Caco-2 (cell line): ENCODE measurements around the gene DSC1. TPM values are rescaled to one million over a fixed set of nuclear protein-coding genes. Genes with fewer than 3 reads are reported as not detected.

ENCODE experiments used
- BruUV-seq: library from RNA; stranded (reverse); fragments of 400-500 nt; replicated peaks from 2 replicates; lab custom pipeline; 2021; lab: Mats Ljungman, UMichigan
- CTCF ChIA-PET: fragments of 300-600 bp; sonication (Branson Sonifier 250); formaldehyde crosslinking; loops from one replicate; lab custom pipeline; 2022; ENCODE audit warnings: antibody characterized with exemption; lab: Charles Lee
- POLR2A ChIA-PET: fragments of 300-600 bp; sonication (Branson Sonifier 250); formaldehyde crosslinking; loops from one replicate; lab custom pipeline; 2022; ENCODE audit warnings: antibody characterized with exemption; lab: Charles Lee
- DNase-seq, 2 experiments: peaks; one replicate each; pipeline versions ENCODE4 v3.0.0 to v3.0.0-alpha.2; 2020 to 2022
- H3K27me3 ChIP-seq: replicated peaks from 2 replicates; pipeline ENCODE4 v1.6.0; 2011; ENCODE audit warnings: low read length; ENCODE audit not compliant: control insufficient read depth, insufficient read depth
- H3K36me3 ChIP-seq: 2 replicates; pipeline ENCODE4 v1.5.1; 2011; ENCODE audit warnings: low read length; ENCODE audit not compliant: control insufficient read depth, insufficient read depth
- H3K4me1 ChIP-seq: fragments of 250-450 bp; sonication (Bioruptor Pico); 2 replicates; pipeline ENCODE4 v1.5.1; 2020; ENCODE audit warnings: mild to moderate bottlenecking
- H3K4me3 ChIP-seq: 2 replicates; pipeline ENCODE4 v1.5.1; 2011; ENCODE audit warnings: low read depth, mild to moderate bottlenecking, control low read depth, low read length
- H3K9me3 ChIP-seq: fragments of 250-450 bp; sonication (Bioruptor Pico); 2 replicates; pipeline ENCODE4 v1.5.1; 2020; ENCODE audit warnings: mild to moderate bottlenecking, moderate library complexity
- H3K27ac Mint-ChIP-seq: one replicate; pipeline ENCODE4 v1.8.0; 2022; ENCODE audit warnings: mixed read lengths; ENCODE audit not compliant: unreplicated experiment
- H3K27me3 Mint-ChIP-seq: one replicate; pipeline ENCODE4 v1.8.0; 2022; ENCODE audit warnings: mixed read lengths; ENCODE audit not compliant: insufficient read depth, unreplicated experiment
- H3K36me3 Mint-ChIP-seq: one replicate; pipeline ENCODE4 v1.8.0; 2022; ENCODE audit warnings: mild to moderate bottlenecking, mixed read lengths; ENCODE audit not compliant: insufficient read depth, unreplicated experiment
- H3K4me1 Mint-ChIP-seq: one replicate; pipeline ENCODE4 v1.8.0; 2022; ENCODE audit warnings: low read depth, mixed read lengths; ENCODE audit not compliant: unreplicated experiment
- H3K4me3 Mint-ChIP-seq: one replicate; pipeline ENCODE4 v1.8.0; 2022; ENCODE audit warnings: mild to moderate bottlenecking, moderate library complexity, mixed read lengths; ENCODE audit not compliant: unreplicated experiment
- H3K9me3 Mint-ChIP-seq: one replicate; pipeline ENCODE4 v1.8.0; 2022; ENCODE audit warnings: mixed read lengths; ENCODE audit not compliant: unreplicated experiment
- CTCF ChIP-seq, 2 experiments: fragments of 200-600 bp in 1 of 2; IDR thresholded peaks; 1 replicate in 1 of 2; 2 replicates in 1 of 2; pipeline versions ENCODE4 v1.5.1 to v1.8.0; 2011 to 2022; ENCODE audit warnings: antibody characterized with exemption in 1 of 2, control low read depth in 1 of 2, inconsistent platforms in 1 of 2, low read depth in 1 of 2, low read length in 1 of 2, mild to moderate bottlenecking in 1 of 2, moderate library complexity in 1 of 2; ENCODE audit not compliant: insufficient read depth in 1 of 2, severe bottlenecking in 1 of 2, unreplicated experiment in 1 of 2
- intact Hi-C: fragments of 100-400 bp; cut with micrococcal nuclease; formaldehyde crosslinking; loops from one replicate; pipeline ENCODE4 v1.10.0; 2022; ENCODE audit not compliant: unreplicated experiment
- total RNA-seq: library from RNA; stranded (reverse); gene quantifications from 2 replicates; pipeline ENCODE4 v1.2.3, GENCODE V29; 2022

Gene DSC1
- total RNA-seq, 1 experiment from 2014 or later = 0.11 TPM

- Mint-ChIP-seq H3K4me3 (no peak overlapping the region), H3K9me3 (no peaks in the 10 kb centered on the region), H3K4me1 (no peaks in the 10 kb centered on the region), H3K27ac (no peak overlapping the region), H3K27me3 (no peaks in the 10 kb centered on the region), H3K36me3 (no peaks in the 10 kb centered on the region)
- H3K9me3 ChIP-seq = no peaks in the 10 kb centered on the region
- H3K36me3 ChIP-seq = no peaks in the 10 kb centered on the region
- no peak overlapping the region for H3K4me3 ChIP-seq
- intact Hi-C loops = no loop called here
- no TSS peak for BruUV-seq
- DNase-seq = no peak
- CTCF ChIA-PET = no interaction called here
- no peak for TF ChIP-seq CTCF (IDR thresholded peaks at IDR 0.05; ENCODE audit: insufficient read depth in 1 of 2, low read depth in 1 of 2, low read length in 1 of 2, severe bottlenecking in 1 of 2, unreplicated experiment in 1 of 2)
- no peaks in the 10 kb centered on the region for H3K4me1 ChIP-seq
- no peaks in the 10 kb centered on the region for H3K27me3 ChIP-seq
- POLR2A ChIA-PET = no interaction called here
These were observed 45.6 kb downstream of the DSC1 start for GRCh38 chr18:31116853-31117595.

DNA sequence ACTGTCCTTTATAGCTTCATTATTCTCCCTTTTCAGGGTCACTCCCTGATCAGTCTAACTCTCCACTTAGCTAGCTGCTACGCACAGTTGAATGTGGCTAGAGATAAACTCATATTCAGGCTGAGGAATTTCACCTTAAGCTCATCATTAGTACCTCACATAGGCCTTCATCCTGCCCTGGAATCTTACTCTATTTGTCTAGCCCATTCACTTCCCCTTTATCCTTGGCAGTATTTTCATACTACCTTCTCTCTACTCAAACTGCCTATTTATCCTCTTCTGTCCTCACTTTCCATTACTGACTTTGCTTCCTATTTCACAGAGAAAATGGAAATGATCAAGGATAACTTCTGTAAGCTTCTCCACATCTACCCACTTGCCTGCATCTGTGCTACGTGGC, 49.9 kb downstream of the DSC1 start:
- CTCF ChIA-PET = no interaction called here

DNA sequence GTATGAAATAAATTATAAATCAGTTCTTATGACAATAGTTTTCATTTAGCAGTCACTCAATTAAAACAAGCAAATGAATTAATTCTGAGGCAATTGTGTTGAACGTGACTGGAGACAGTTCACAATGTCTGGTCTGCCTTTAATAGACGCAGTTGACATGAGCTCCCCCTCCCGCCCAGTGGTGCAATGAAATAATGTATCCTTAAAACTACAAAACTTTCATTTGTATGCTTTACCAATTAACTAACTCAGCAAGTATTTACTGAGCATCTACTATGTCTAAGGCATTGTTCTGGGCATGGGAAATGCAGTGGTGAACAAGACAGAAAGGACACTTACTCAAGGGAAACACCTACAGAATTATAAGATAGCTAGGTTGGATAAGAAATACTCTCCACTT, 56.9 kb downstream of the DSC1 start:
- DNase-seq = no peak
- Mint-ChIP-seq H3K36me3 (peaks cover 6% of the 10 kb centered on the region), H3K27me3 (no peaks in the 10 kb centered on the region), H3K4me3 (no peak overlapping the region), H3K9me3 (no peaks in the 10 kb centered on the region), H3K4me1 (peaks cover 6% of the 10 kb centered on the region), H3K27ac (no peak overlapping the region)
- Histone ChIP-seq H3K4me1 (no peaks in the 10 kb centered on the region), H3K36me3 (no peaks in the 10 kb centered on the region), H3K9me3 (no peaks in the 10 kb centered on the region), H3K27me3 (no peaks in the 10 kb centered on the region), H3K4me3 (no peak overlapping the region)
- intact Hi-C loops = no loop called here
- no TSS peak for BruUV-seq
- CTCF ChIA-PET = no interaction called here
- POLR2A ChIA-PET = no interaction called here
- no peak for TF ChIP-seq CTCF (IDR thresholded peaks at IDR 0.05; ENCODE audit: insufficient read depth in 1 of 2, low read depth in 1 of 2, low read length in 1 of 2, severe bottlenecking in 1 of 2, unreplicated experiment in 1 of 2)

More for the DNA sequence above, 49.9 kb downstream of the DSC1 start:
- DNase-seq = no peak
- H3K9me3 Mint-ChIP-seq = no peaks in the 10 kb centered on the region
- H3K4me1 Mint-ChIP-seq = no peaks in the 10 kb centered on the region
- Histone ChIP-seq H3K9me3 (no peaks in the 10 kb centered on the region), H3K4me1 (no peaks in the 10 kb centered on the region), H3K36me3 (no peaks in the 10 kb centered on the region), H3K4me3 (no peak overlapping the region), H3K27me3 (no peaks in the 10 kb centered on the region)
- TF ChIP-seq CTCF (IDR thresholded peaks at IDR 0.05; ENCODE audit: insufficient read depth in 1 of 2, low read depth in 1 of 2, low read length in 1 of 2, severe bottlenecking in 1 of 2, unreplicated experiment in 1 of 2) = no peak
- no peaks in the 10 kb centered on the region for H3K36me3 Mint-ChIP-seq
- intact Hi-C loops = no loop called here
- no peak overlapping the region for H3K27ac Mint-ChIP-seq
- H3K4me3 Mint-ChIP-seq = no peak overlapping the region
- no peaks in the 10 kb centered on the region for H3K27me3 Mint-ChIP-seq
- POLR2A ChIA-PET = no interaction called here
- BruUV-seq = no TSS peak
